Liver (tissue), 3 donors: Measurements from ENCODE around the gene MB21D2.
"Not testable (repeated sequence)": the region's sequence is repeated elsewhere in the genome, so short reads cannot be mapped to it uniquely, and the experiment has no call there.

ENCODE experiments used
- CTCF ChIP-seq: fragments of 150-350 bp; IDR thresholded peaks from 2 replicates; pipeline ENCODE4 v1.5.1; 2017; ENCODE audit warnings: improper control_type of control experiment, low read depth, low read length; ENCODE audit not compliant: missing input control
- GABPA ChIP-seq, 2 donors: IDR thresholded peaks in 1 of 2; conservative IDR thresholded peaks in 1 of 2; 2 replicates each; pipeline ENCODE4 v1.6.1; 2016; ENCODE audit warnings: antibody characterized with exemption in 2 of 2, mild to moderate bottlenecking in 1 of 2, moderate library complexity in 1 of 2
- TAF1 ChIP-seq: conservative IDR thresholded peaks from 2 replicates; pipeline ENCODE4 v1.6.1; 2016; ENCODE audit warnings: antibody characterized with exemption, mild to moderate bottlenecking
- YY1 ChIP-seq: IDR thresholded peaks from 2 replicates; pipeline ENCODE4 v1.6.1; 2016; ENCODE audit warnings: antibody characterized with exemption, mild to moderate bottlenecking
- donor health status: healthy.
- donor health status: healthy.

- not testable (repeated sequence) for TF ChIP-seq GABPA (IDR thresholded peaks at IDR 0.05 in 1 of 2, conservative IDR thresholded peaks at IDR 0.05 in 1 of 2); CTCF; YY1; TAF1
Measured at GRCh38 chr3:192964959-192965719, 47.5 kb upstream of the MB21D2 start.
